Measurements from ENCODE around the gene SRPK2.
A peak's percentile ranks its signal among the peaks of the same experiment; 100 is the strongest.

The SRPK2 gene

GRCh38 chr7:105178928-105179541 lies 209.7 kb downstream of the SRPK2 start:
- DNase-seq (ENCODE audit: low read depth): no peak
- no peak for TF ChIP-seq CTCF (conservative IDR thresholded peaks at IDR 0.05; ENCODE audit: control insufficient read depth, insufficient read depth, low read depth, low read length)
- no peak overlapping the region for H3K4me3 ChIP-seq (ENCODE audit: control insufficient read depth, low read depth, low read length)

- no peak for TF ChIP-seq CTCF (conservative IDR thresholded peaks at IDR 0.05; ENCODE audit: control insufficient read depth, insufficient read depth, low read depth, low read length)
- H3K4me3 ChIP-seq (ENCODE audit: control insufficient read depth, low read depth, low read length): no peak overlapping the region
- DNase-seq (ENCODE audit: low read depth): no peak
Measured at GRCh38 chr7:105178177-105178576, 210.5 kb downstream of the SRPK2 start.

- DNase-seq (ENCODE audit: low read depth): no peak
- H3K4me3 ChIP-seq (ENCODE audit: control insufficient read depth, low read depth, low read length): no peak overlapping the region
- TF ChIP-seq CTCF (conservative IDR thresholded peaks at IDR 0.05; ENCODE audit: control insufficient read depth, insufficient read depth, low read depth, low read length): no peak
Measured at GRCh38 chr7:105177026-105177425, 211.7 kb downstream of the SRPK2 start.

- no peak for TF ChIP-seq CTCF (conservative IDR thresholded peaks at IDR 0.05; ENCODE audit: control insufficient read depth, insufficient read depth, low read depth, low read length)
- no peak overlapping the region for H3K4me3 ChIP-seq (ENCODE audit: control insufficient read depth, low read depth, low read length)
- DNase-seq (ENCODE audit: low read depth): no peak
Measured at GRCh38 chr7:105173586-105173985, 215.1 kb downstream of the SRPK2 start.

GRCh38 chr7:105164751-105165150 lies 224.0 kb downstream of the SRPK2 start:
- DNase-seq (ENCODE audit: low read depth): peak; percentile 30
- TF ChIP-seq CTCF (conservative IDR thresholded peaks at IDR 0.05; ENCODE audit: control insufficient read depth, insufficient read depth, low read depth, low read length): no peak

GRCh38 chr7:105163718-105164117 lies 225.0 kb downstream of the SRPK2 start:
- TF ChIP-seq CTCF (conservative IDR thresholded peaks at IDR 0.05; ENCODE audit: control insufficient read depth, insufficient read depth, low read depth, low read length): no peak
- no peak for DNase-seq (ENCODE audit: low read depth)
- H3K4me3 ChIP-seq (ENCODE audit: control insufficient read depth, low read depth, low read length): no peak overlapping the region

More at GRCh38 chr7:105164751-105165150, 224.0 kb downstream of the SRPK2 start:
- no peak overlapping the region for H3K4me3 ChIP-seq (ENCODE audit: control insufficient read depth, low read depth, low read length)

- TF ChIP-seq CTCF (conservative IDR thresholded peaks at IDR 0.05; ENCODE audit: control insufficient read depth, insufficient read depth, low read depth, low read length): no peak
- DNase-seq (ENCODE audit: low read depth): no peak
- H3K4me3 ChIP-seq (ENCODE audit: control insufficient read depth, low read depth, low read length): no peak overlapping the region
Measured at GRCh38 chr7:105161366-105161765, 227.4 kb downstream of the SRPK2 start.
